IPS DF 6.9 (cell line): ENCODE data around the gene PGS1.

Source experiments
- DNase-seq: peaks from one replicate; pipeline ENCODE4 v3.0.0-alpha.2; 2013; ENCODE audit warnings: low read depth, low spot score
- H3K27ac ChIP-seq: one replicate; pipeline ENCODE4 v1.5.1; 2013; ENCODE audit warnings: low read length, control low read depth
- H3K27me3 ChIP-seq: 2 replicates; pipeline ENCODE4 v1.6.1; 2013; ENCODE audit warnings: mild to moderate bottlenecking, low read length; ENCODE audit not compliant: control insufficient read depth, insufficient read depth
- H3K36me3 ChIP-seq: 2 replicates; pipeline ENCODE4 v1.6.1; 2013; ENCODE audit warnings: low read length; ENCODE audit not compliant: control insufficient read depth, insufficient read depth
- H3K4me1 ChIP-seq: 2 replicates; pipeline ENCODE4 v1.6.1; 2013; ENCODE audit warnings: low read length; ENCODE audit not compliant: control insufficient read depth, insufficient read depth
- H3K4me3 ChIP-seq: 2 replicates; pipeline ENCODE4 v1.5.1; 2013; ENCODE audit warnings: mild to moderate bottlenecking, low read length
- H3K9me3 ChIP-seq: 2 replicates; pipeline ENCODE4 v1.6.1; 2013; ENCODE audit warnings: low read length, inconsistent platforms; ENCODE audit not compliant: control insufficient read depth, insufficient read depth
- WGBS: extraction: QIAGEN DNeasy Blood & Tissue Kit; methylation state at CpG from one replicate; pipeline ENCODE4 v1.1.7; 2013; ENCODE audit warnings: mixed read lengths, missing lambda C conversion rate; ENCODE audit not compliant: insufficient read length, insufficient coverage; 5-methylcytosine and 5-hydroxymethylcytosine counted together

The PGS1 gene

GRCh38 chr17:78435330-78436005 lies 57.0 kb downstream of the PGS1 start:
- no peaks in the 10 kb centered on the region for H3K9me3 ChIP-seq
- no CpG with 5 or more reads among the region's 19 CpGs for WGBS
- no peaks in the 10 kb centered on the region for H3K36me3 ChIP-seq
- H3K4me3 ChIP-seq = no peak overlapping the region
- H3K27me3 ChIP-seq = no peaks in the 10 kb centered on the region
- DNase-seq = no peak
- no peak overlapping the region for H3K27ac ChIP-seq
- peaks cover 2% of the 10 kb centered on the region; the same call in 1 of the 2 replicates for H3K4me1 ChIP-seq

GRCh38 chr17:78437508-78438169 lies 59.2 kb downstream of the PGS1 start:
- H3K27me3 ChIP-seq = no peaks in the 10 kb centered on the region
- no peak for DNase-seq
- H3K9me3 ChIP-seq = no peaks in the 10 kb centered on the region
- no peak overlapping the region for H3K4me3 ChIP-seq
- H3K36me3 ChIP-seq = no peaks in the 10 kb centered on the region
- WGBS = no CpG with 5 or more reads among the region's 20 CpGs
- no peak overlapping the region for H3K27ac ChIP-seq
- peaks cover 2% of the 10 kb centered on the region; the same call in 1 of the 2 replicates for H3K4me1 ChIP-seq

DNA sequence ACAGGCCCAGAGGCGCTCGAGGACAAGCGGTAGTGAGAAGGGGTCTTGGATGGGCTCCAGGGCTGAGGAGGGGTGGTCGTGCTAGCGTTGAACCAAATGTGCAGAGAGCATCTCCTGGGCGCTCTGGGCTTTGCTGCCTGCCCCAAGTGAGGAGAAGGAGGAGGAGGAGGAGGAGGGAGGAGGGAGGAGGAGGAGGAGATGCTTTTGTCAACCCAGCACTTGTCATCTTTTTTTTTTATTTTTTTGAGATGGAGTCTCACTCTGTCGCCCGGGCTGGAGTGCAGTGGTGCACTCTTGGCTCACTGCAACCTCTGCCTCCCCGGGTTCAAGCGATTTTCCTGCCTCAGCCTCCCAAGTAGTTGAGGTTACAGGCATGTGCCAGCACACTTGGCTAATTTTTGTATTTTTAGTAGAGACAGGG lies 59.8 kb downstream of the PGS1 start:
- H3K4me1 ChIP-seq = peaks cover 2% of the 10 kb centered on the region; the same call in 1 of the 2 replicates
- no CpG with 5 or more reads among the region's 10 CpGs for WGBS
- no peaks in the 10 kb centered on the region for H3K27me3 ChIP-seq
- no peak overlapping the region for H3K4me3 ChIP-seq
- H3K9me3 ChIP-seq = no peaks in the 10 kb centered on the region
- no peak overlapping the region for H3K27ac ChIP-seq
- H3K36me3 ChIP-seq = no peaks in the 10 kb centered on the region
- no peak for DNase-seq

GRCh38 chr17:78438694-78439325 lies 60.4 kb downstream of the PGS1 start:
- Histone ChIP-seq H3K4me3 (no peak overlapping the region), H3K9me3 (no peaks in the 10 kb centered on the region), H3K4me1 (peaks cover 2% of the 10 kb centered on the region; the same call in 1 of the 2 replicates), H3K27me3 (no peaks in the 10 kb centered on the region), H3K36me3 (no peaks in the 10 kb centered on the region), H3K27ac (no peak overlapping the region)
- WGBS = no CpG with 5 or more reads among the region's 16 CpGs
- no peak for DNase-seq

- Histone ChIP-seq H3K36me3 (no peaks in the 10 kb centered on the region), H3K4me1 (no peaks in the 10 kb centered on the region), H3K27ac (no peak overlapping the region), H3K27me3 (no peaks in the 10 kb centered on the region), H3K4me3 (no peak overlapping the region), H3K9me3 (no peaks in the 10 kb centered on the region)
- no peak for DNase-seq
- WGBS = no CpG with 5 or more reads among the region's 12 CpGs
These were observed 63.0 kb downstream of the PGS1 start for GRCh38 chr17:78441271-78441971.

GRCh38 chr17:78442648-78443218 lies 64.3 kb downstream of the PGS1 start:
- H3K4me1 ChIP-seq = no peaks in the 10 kb centered on the region
- DNase-seq = no peak
- H3K4me3 ChIP-seq = no peak overlapping the region
- no peak overlapping the region for H3K27ac ChIP-seq
- no peaks in the 10 kb centered on the region for H3K9me3 ChIP-seq
- WGBS = no CpG with 5 or more reads among the region's 19 CpGs
- H3K36me3 ChIP-seq = no peaks in the 10 kb centered on the region
- no peaks in the 10 kb centered on the region for H3K27me3 ChIP-seq

DNA sequence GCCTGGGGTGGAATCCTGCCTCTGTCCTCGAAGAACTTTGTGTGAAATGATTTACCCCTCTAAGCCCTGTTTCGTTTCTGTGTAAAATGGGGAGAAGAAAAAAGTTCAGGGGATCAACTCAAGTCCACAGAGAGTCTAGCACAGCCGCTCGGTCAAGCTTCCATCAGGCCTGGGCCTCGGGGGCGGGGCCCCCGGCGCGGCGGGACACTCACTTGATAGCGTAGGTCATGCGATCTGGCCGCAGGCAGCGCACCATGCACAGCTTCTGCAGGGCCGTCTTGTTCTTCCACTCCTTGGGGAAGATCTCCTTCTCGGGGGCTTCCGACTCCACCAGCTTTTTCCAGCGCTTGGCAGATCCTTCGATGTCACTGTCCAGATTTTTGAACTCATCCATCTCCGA lies 65.9 kb downstream of the PGS1 start:
- no CpG with 5 or more reads among the region's 20 CpGs for WGBS
- H3K27ac ChIP-seq = no peak overlapping the region
- no peak for DNase-seq

DNA sequence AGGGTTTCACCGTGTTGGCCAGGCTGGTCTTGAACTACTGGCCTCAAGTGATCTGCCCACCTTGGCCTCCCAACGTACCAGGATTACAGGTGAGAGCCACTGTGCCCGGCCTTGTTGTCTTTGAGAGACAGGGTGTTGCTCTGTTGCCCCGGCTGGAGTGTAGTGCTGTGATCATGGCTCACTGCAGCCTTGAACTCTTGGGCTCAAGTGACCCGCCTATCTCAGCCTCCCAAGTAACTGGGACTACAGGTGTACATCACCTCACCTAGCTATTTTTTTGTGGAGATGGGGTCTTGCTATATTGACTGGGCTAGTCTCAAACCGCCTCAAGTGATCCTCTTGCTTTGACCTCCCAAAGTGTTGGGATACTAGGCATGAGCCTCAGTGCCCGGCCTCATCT lies 68.4 kb downstream of the PGS1 start:
- WGBS = no CpG with 5 or more reads among the region's 7 CpGs
- no peak overlapping the region for H3K4me3 ChIP-seq
- DNase-seq = no peak
- H3K9me3 ChIP-seq = no peaks in the 10 kb centered on the region
- H3K4me1 ChIP-seq = no peaks in the 10 kb centered on the region
- H3K27ac ChIP-seq = no peak overlapping the region
- H3K27me3 ChIP-seq = no peaks in the 10 kb centered on the region
- H3K36me3 ChIP-seq = no peaks in the 10 kb centered on the region

More for the DNA sequence above, 65.9 kb downstream of the PGS1 start:
- Histone ChIP-seq H3K4me3 (no peak overlapping the region), H3K36me3 (no peaks in the 10 kb centered on the region), H3K4me1 (no peaks in the 10 kb centered on the region), H3K27me3 (no peaks in the 10 kb centered on the region), H3K9me3 (no peaks in the 10 kb centered on the region)

DNA sequence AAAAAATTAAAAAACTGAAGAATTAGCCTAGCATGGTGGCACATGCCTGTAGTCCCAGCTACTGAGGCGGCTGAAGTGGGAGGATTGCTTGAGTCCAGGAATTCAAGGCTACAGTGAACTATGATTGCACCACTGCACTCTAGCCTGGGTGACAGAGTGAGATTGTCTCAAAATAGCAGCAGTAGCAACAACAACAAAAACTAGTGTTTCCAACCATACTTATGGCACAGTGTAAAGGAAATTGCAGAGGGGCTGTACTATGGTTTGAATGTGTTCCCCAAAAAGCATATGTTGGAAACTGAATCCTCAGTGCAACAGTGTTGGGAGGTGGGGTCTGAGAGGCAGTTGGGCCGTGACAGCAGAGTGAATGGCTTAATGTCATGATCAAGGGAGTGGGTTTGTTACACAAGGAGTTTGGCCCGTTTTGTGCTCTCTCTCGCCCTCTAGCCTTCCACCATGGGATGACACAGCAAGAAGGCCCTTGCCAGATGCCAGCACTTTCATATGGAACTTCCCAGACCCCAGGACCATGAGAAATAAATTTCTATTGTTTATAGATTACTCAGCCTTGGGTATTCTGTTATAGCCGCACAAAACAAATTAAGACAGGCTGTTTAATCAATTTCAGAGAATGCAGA lies 70.0 kb downstream of the PGS1 start:
- no peak for DNase-seq
- no peak overlapping the region for H3K27ac ChIP-seq
- no CpG with 5 or more reads among the region's 5 CpGs for WGBS
- no peaks in the 10 kb centered on the region for H3K27me3 ChIP-seq
- H3K36me3 ChIP-seq = no peaks in the 10 kb centered on the region
- no peaks in the 10 kb centered on the region for H3K4me1 ChIP-seq
- H3K9me3 ChIP-seq = no peaks in the 10 kb centered on the region
- no peak overlapping the region for H3K4me3 ChIP-seq
